GM19351 (cell line): ENCODE data around the gene ZNF512B.
A peak's percentile ranks its signal among the peaks of the same experiment; 100 is the strongest.
"Not testable (repeated sequence)": the region's sequence is repeated elsewhere in the genome, so short reads cannot be mapped to it uniquely, and the experiment has no call there.

Source experiments
- ATAC-seq: cut with Tn5 transposase; IDR thresholded peaks from one replicate; pipeline ENCODE4 v1.9.1; 2021; ENCODE audit warnings: mild to moderate bottlenecking, moderate library complexity; ENCODE audit not compliant: unreplicated experiment

ZNF512B gene

DNA sequence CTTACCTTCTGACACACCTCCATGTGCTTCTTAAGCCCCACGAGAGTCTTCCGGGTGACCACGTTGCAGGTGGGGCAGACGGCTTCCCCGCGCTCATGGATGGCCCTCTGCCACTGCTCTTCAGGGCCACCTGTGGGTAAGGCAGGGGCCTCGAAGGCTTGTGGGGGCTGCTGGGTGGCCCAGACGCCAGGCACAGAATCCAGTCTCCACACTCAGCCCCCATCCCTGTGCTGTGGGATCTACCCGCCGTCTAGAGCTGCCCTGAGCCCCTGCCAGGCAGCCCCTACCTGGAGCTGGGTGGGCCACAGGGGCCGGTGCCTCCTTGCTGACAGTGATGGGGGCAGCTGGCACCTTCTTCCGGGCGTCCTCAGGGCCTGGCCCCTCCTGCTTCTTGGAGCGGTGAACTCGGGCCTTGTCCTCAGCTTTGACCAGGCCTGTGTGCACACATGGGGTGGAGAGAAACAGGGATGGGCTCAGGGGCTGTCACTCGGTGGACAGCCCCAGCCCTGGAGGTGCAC is 5.9 kb downstream of the ZNF512B start:
- ATAC-seq = no peak

DNA sequence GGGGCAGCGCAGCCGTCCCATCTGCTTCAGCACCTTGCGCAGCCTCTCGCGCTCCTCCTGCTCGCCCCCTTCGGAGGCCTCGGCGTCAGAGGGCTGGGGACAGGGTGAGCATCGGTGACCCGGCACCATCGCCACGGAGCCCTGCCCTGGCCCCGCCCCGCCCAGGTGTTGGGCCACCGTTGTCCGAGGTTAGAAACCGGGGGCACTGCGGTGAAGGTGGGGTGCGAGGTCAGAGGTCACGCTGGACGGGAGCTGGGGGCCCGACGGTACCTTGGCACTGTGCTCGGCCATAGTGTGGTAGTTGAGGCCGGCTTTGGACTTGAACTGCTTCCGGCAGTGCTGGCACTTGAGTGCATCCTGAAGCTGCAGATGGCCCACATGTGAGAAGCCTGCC is 6.4 kb downstream of the ZNF512B start:
- no peak for ATAC-seq

DNA sequence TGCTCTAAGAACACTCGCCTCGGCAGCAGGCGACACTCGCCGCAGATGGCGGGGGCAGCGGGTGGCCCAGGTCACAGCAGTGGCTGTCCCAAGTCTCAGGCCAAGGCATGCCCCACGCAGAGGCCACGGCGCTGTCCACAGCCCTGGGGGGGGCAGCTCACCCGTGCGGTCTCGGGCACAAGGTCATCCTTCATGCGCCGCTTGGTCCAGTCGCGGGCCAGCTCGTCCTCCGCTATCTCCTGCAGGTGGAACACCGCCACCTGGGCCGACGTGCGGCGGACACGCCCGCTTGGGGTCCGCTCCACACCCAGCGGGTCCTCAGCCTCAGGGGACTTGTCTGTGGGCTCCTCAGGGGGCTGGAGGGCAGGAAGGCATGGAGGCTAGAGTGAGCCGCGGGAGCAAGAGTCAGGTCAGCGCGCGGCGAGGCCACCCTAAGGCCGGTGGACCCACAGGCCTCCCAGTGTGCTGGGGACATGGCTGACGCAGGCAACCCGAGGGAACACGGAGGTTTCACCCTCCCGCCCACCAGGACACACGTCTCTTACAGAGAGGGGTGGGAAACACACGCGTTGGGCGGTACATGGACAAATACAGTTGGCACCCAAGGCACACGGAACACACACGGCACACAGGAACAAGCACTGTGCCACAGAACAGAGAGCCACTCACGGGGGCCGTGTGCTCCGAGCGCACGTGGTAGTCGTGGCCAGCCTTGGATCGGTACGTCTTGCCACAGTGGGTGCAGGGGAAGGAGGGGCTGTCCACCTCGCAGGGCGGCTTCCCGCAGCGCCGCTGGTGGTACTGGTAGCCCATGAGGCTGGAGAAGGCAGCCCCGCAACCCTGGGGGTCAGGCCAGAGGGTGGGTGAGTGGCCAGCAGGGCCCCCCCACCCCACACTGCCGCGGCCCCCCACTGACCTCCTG is 7.0 kb downstream of the ZNF512B start:
- no peak for ATAC-seq

DNA sequence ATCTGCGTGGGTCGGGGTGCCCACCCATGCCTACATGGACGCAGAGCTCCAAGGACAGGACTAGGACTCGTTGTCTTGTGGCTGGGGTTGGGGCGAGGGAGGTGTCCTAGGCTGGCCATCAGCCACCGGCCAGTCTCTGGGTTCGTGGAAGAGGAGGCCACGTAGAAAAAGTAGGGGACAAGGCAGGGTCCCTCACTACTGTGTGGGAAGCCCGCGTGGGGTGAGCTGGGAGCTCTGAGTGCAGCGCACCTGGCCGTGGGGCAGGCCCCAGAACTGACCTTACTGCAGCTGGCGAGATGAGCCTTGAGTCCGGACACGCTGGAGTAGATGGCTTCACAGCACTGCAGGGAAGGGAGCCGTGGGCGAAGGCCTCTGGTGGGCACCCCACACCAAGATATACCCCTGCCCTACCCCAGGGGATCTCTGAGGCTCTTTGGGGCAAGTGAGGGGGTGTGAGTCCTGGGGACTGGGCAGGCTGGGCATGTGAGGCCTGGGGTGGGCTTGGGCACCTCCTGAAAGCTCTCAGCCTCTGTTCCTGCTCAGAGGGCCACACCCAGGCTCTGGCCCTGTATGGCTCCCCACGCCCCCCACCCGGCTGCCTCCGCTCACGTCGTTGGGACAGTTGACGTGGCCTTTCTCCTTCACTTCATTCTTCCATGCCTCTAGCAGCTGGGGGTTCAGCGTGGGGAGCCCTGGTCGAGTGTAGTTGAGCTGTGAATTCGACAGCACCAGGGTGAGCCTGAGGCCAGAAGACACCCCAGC is 7.9 kb downstream of the ZNF512B start:
- no peak for ATAC-seq

DNA sequence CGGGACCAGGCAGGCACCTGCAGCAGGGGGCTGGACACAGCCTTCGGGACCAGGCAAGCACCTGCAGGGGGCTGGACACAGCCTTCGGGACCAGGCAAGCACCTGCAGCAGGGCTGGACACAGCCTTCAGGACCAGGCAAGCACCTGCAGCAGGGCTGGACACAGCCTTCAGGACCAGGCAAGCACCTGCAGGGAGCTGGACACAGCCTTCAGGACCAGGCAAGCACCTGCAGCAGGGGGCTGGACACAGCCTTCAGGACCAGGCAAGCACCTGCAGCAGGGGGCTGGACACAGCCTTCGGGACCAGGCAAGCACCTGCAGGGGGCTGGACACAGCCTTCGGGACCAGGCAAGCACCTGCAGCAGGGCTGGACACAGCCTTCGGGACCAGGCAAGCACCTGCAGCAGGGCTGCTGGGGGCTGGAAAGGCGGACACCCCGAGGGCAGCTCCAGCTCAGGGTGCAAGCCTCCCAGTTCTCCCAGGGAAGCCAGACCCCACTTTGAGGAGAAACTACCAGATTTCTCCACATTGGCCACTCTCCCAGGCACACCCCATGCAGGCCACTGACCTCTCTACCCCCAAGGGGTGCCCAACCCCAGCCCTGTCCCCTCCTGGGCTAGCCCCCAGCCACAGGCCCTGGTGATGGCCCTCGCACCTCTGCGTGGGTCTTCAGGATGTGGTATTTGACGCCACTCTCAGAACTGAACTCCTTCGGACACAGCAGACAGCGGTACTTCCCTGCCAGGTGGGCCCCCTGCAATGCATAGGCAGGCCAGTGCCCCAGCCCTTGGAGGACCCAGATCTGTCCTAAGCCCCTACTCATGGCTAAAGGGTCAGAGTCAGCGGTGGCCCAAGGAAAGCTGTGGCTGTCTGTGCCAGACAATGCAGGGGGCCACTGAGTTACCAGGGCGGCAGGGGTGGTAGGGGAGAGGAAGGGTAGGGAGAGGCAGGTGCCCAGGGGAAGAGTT is 8.8 kb downstream of the ZNF512B start:
- not testable (repeated sequence) for ATAC-seq

DNA sequence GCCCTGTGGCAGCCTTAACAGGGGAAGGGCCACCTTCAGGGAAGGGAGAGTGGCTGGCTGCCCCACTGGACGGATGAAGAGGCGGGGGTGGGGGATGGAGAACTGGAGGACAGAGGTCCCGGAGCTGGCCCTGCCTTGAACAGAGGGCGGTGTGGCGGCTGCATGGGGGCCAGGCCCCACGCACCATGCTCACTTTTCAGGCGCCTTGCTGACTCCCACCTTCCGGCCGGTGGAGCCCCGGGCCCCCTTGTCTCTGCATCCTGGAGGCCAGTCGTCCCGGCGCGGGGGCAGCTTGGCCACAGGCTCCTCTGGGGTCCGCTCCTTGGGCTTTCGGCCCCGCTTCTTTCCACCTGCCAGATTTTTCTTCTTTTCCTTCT is 10.0 kb downstream of the ZNF512B start:
- no peak for ATAC-seq

DNA sequence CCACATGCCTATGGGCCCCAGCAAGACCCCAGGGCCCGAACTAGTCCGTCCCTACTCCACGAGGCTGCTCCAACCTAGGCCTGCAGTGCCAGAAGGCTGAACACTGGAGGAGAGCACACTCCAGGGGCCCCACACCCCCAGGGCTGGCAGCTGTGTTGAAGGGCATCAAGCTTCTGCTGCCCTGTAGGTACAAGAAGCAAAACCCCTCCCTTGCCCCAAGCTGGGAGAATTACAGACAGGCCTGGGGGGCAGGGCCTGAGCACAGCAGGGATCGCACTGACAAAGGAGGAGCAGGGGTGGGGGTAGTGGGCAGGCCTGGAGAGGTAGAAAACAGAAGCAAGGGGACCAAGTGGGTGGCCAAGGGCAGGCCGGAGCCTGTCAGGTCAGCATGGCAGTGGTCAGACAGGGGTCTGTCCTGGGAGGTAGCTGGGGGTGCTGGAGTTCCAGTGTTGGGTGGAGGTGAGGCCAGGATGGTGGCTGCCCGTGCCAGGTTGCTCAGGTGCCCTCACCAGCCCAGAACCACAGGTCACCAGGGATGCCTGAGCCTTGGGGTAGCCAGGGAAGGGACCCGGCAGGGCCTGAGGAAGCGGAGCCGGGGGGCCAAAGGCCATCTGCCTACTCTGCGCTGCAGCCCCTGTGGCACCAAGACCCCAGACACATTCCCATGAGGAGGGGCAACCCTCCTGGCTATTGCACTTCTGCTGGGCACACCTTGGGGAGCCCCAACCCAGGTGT is 10.6 kb downstream of the ZNF512B start:
- no peak for ATAC-seq

DNA sequence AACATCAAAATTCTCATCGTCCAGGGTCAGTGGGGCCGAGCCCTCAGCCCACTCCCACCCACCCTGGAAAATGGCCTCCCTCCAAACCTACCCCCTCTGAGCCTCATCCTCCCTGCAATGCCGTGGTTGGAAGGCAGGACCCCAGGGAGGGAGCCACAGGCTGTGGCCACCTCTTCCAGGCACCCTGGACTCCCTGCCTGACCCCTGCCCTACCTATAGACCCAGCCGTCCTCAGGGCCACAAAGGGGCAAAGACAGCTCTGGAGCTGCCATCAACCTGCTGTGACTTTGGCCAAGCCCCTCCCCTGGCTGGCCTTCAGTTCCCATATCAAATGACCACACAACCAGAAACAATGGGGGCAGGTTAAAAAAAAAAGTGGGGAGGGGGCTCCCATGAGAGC is 11.3 kb downstream of the ZNF512B start:
- no peak for ATAC-seq

DNA sequence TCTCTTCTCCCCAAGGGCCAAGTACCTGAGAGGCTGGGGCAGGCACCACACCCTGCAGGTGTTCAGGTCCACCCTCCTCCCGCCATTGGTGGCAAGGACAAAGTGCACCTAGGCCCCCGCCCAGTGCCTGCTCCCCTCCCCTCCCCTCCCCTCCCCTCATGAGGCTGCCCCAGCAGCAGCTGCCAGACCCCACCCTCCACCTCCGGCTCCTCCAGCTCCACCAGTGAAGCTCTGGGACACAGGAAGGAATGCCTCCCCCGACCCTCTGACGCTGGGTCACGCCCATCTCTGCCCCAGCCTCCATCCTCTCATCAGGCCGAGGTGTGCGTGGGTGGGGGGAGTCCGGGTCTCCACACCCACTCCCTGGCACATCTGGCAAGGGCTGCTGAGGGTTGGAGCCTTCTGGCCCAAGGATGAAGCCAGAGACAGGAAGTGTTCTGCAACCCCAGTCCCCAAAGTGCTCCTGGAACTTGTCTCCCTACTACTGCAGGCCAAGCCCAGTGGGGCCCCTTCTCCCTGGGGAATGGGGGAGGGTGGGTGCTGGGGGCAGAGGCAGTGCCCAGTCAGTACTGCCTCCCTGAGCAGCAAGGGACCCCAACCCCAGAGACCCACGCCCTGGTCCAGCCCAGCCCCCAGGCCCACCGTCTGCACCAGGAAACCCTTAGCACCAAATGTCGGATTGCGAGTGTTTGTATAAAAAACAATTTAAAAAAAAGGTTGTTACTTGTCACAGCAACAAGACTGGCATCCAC is 11.9 kb downstream of the ZNF512B start:
- no peak for ATAC-seq

DNA sequence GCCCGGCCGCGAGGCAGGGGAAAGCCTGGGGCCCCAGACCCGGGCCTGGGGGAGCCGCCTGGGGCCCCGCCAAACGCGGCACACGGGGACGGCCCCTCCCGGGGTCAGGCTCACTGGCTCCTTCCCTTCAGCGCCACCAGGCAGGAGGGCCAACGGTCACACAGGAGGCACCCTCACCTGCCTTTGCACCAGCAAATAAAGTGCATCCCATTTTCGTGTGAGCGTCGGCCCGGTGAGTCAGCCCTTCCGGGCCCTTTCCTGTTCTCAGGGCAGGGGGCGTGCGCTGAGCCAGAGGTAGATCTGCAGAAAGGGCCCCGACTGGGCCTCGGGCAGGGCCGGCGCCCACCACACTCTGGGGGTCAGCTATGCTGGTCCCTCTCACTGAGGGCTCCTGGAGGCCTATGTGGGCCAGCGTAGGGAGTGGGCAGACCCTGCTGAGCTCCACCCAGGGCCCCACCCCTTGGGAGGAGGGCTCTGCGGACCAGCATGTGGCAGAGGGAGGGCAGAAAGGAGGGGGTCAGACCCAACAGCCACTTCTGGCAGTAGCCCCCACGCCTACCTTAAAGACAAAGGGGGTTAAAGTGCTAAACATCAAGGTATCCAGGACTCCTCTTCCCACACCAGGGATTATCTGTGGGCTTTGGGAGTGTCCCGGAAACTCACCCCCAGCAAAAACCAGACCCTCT is 12.6 kb downstream of the ZNF512B start:
- no peak for ATAC-seq

DNA sequence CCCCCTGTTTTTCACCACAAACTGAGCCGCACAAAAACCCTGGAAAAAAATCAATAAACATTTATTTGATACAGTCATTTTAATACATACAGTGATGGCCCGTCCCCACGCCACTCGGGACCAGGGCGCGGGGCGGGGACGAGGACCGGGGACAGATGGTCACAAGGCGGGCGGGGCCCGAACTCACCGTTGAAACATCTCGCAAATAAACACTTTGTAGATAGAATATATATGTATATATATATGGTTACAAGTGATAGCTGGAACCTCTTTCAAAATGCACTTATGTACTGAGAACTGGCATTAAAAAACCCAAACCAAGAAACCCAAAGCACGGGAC is 13.1 kb downstream of the ZNF512B start:
- no peak for ATAC-seq

DNA sequence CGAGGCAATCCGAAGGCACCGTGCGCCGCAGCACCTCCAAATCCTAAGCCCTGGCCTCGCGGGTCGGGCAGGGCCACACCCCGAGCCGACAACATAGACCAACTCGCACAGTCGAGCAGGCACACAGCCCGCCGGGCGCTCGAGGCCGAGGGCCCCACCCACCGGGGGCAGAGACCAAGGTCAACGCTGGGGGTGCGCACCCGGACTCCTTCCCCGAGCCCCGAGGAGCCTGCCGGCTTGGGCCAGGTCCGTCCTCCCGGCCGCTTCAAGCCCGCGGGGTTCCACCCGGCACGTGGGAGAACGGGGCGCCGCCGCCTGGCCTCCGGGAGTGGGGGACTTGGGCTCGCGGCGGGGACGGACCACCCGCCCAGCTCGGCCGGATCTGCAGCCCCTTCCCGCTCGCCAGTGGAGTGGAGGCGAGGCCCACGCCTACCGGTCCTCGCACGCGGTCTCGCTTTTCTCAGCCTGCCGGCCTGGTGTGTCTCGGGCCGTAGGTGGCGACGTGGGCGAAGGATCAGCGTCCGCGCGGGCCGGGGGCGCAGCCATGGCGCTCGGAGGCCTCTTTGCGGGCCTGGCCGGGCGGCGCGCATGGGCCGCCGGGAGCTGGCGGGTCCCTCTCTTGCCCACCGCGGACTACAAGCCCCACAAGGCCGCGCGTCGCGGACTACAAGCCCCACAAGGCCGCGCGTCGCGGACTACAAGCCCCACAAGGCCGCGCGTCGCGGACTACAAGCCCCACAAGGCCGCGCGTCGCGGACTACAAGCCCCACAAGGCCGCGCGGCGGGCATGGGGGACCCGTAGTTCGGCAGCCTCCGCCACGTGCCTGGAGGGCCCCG is 13.7 kb downstream of the ZNF512B start, which contains the start of gene UCKL1:
Gene UCKL1 (minus strand): TSS at position 590 of the 837 bp plus-strand sequence. CDS start 44 bp downstream, at position 546.
- peak; percentile 67 for ATAC-seq

DNA sequence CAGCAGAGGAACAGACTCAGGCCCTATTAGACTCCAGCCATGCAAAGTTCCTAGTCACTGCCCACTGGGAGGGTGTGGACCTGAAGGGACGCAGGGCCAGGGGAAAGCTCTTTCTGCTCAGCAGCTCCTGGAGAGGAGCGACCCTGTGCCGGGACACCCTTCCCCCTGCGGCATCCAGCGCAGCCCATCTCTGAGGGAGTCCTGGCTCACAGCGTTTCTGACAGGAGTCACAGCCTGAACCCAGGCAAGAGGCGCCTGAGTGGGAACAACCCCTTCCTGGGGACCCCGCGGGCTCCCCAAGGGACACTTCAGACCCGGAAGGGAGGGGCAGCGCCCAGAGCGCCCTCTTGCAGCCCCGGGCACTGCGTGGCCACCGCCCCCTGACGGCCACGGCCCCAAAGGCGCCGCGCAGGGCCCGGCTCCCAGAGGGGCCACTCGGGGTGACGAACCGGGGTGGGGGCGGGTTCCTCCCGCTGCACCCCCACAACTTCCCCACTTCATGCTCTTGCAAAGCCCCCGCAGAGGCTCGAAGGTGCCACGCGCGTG is 14.4 kb downstream of the ZNF512B start:
- peak; percentile 2 for ATAC-seq

DNA sequence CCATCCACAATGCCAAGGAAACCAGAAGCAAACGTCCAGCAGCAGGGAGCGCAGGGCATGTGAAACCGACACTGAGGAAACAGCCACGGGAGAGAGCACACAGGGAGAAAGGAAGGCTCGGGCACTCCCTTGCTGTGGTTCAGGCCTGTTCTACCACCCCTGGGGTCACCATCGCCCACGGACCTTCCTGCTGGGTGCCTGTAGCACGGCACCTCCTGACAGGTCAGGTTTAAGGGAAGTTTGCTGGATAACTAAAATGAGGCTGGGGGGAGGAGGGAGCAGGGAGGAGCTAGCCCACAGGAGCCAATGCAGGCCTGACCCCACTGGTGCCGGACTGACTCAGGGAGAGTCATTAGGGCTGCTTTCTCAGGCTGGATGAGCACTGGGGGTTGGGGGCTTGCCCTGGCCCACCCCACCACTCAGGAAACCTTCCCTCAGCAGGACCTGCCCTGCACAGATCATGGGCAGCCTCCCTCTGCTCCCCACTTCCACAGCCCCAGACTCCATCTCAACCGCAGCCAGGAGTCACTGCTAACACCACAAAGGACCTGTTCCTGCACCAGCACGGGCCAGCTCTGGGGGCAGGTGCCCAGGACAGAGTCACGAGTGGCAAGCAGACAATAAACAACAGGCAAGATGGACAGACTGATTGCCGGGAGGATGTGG is 15.8 kb downstream of the ZNF512B start:
- ATAC-seq = no peak

DNA sequence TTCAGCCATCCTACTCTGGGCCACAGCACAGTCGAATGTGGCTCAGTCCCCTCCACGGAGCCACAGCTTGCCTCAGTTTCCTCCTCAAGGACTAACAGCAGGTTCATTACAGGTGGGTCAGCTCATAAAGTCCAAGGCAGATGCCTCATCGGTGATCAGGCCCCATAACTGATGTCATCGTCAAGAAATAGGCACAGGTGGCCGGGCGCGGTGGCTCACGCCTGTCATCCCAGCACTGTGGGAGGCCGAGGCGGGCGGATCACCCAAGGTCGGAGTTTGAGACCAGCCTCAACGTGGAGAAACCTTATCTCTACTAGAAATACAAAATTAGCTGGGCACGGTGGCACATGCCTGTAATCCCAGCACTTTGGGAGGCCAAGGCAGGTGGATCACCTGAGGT is 17.0 kb downstream of the ZNF512B start:
- ATAC-seq = no peak

DNA sequence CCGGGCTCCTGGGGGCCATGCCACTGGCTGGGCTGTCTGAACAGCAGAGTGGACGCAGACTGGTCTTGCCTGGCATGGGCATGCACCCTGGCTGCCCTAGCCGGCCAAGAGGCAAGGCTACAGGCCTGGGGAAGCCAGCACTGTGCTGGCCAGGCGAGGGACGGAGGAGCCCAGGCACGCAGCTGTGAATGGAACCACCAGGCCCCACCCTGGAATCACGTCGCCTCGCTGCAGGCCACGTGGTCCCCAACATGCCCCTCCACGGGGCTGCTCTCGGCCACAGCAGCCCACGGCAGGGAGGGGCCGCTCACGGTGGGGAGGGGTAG is 17.6 kb downstream of the ZNF512B start:
- ATAC-seq = no peak
